D721Med (cell line): Measurements from ENCODE around the gene KCTD15.

Experiments used
- DNase-seq: peaks from one replicate; pipeline ENCODE4 v3.0.0; 2011; ENCODE audit warnings: low spot score; ENCODE audit not compliant: insufficient read length
- FAIRE-seq: peaks from 2 replicates; lab custom pipeline; 2011; peaks lifted over from hg19 to GRCh38; lab: Jason Lieb, UNC
- TF ChIP-seq, protein P1 (sequence below): IDR thresholded peaks from 2 replicates; pipeline ENCODE4 v1.5.1; 2012; ENCODE audit warnings: mild to moderate bottlenecking, control low read depth; ENCODE audit not compliant: insufficient read depth; ENCODE audit errors: missing control alignments

KCTD15 gene, protein sequence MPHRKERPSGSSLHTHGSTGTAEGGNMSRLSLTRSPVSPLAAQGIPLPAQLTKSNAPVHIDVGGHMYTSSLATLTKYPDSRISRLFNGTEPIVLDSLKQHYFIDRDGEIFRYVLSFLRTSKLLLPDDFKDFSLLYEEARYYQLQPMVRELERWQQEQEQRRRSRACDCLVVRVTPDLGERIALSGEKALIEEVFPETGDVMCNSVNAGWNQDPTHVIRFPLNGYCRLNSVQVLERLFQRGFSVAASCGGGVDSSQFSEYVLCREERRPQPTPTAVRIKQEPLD

DNA sequence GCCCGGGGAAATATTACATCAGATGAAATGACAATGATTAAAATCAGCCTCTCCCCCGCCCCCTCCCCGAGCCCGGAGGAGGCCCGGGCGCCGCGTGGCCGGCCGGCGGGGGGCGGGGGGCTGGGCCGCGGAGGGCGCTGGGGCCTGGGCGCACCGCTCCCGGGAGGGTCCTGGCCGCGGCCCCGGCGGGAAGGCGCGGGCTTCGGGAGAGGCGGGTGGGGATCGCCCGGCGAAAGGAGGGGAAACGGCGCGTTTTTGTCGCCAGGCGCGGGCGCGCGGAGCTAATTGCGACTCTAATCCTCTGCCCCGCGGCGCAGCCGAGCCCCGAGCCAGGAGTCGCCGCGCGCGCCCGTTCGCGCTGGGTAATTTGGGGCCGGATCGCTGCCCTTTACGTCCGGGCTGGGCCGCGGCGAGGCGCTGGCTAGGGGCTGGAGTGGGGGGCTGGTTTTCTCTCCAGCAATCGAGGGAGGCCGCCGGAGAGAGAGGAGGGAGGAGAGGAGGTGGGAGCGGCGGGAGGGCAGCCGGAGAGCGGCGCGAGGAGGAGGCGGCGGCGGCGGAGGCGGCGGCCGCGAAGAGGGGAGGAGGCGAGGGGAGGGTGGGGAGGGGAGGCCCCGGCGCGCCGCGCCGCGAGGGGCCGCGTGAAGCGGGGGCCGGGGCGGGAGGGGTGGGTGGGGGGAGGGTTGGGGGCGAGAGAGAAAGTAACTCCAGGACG, at the start of gene KCTD15:
Gene KCTD15, plus strand, starts transcription at position 707 of the 712 bp plus-strand sequence. CDS start 3,585 bp downstream, outside the sequence.
- no peak for FAIRE-seq
- TF ChIP-seq, protein P1, sequence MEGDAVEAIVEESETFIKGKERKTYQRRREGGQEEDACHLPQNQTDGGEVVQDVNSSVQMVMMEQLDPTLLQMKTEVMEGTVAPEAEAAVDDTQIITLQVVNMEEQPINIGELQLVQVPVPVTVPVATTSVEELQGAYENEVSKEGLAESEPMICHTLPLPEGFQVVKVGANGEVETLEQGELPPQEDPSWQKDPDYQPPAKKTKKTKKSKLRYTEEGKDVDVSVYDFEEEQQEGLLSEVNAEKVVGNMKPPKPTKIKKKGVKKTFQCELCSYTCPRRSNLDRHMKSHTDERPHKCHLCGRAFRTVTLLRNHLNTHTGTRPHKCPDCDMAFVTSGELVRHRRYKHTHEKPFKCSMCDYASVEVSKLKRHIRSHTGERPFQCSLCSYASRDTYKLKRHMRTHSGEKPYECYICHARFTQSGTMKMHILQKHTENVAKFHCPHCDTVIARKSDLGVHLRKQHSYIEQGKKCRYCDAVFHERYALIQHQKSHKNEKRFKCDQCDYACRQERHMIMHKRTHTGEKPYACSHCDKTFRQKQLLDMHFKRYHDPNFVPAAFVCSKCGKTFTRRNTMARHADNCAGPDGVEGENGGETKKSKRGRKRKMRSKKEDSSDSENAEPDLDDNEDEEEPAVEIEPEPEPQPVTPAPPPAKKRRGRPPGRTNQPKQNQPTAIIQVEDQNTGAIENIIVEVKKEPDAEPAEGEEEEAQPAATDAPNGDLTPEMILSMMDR: no peak
- DNase-seq: no peak

DNA sequence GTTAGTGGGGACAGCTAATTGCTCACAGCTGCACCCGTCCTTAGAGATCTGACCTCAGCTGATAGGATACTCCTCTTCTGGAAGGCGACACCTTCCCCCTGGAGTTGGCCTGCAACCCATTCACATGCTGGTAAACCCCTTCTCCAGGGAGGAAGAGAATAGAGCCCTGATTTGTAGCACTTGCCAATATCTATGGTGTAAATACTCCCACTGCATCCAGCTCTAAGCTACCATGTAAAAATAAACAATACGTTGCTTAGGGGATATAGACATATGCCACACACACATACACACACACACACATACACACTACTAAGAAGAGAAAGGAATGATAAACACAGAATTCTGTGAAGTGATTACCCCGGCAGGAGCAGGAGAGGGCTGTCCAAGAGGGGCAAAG, 49.4 kb upstream of the KCTD15 start:
- TF ChIP-seq, protein P1: no peak
- FAIRE-seq: no peak
- no peak for DNase-seq

DNA sequence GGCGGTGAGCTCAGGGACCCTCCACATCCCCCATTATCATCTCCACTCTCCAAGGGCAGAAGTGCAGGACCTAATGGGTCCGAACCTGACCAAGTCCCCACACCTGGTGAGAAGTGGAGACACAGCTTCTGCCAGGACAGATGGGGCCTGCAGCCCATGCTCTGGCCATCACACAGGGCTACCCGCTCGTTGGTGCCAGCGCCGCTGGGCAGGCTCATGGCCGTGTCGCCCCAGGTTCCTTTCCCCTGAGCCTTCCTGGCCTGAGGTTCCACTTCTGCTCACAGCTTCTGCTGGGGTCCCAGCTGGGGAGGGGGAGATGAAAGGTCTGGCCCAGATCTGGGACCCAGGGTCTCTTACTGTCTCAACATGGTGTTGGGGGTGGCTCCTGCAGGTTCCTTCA, 48.4 kb upstream of the KCTD15 start:
- no peak for FAIRE-seq
- DNase-seq: no peak
- TF ChIP-seq, protein P1: no peak

DNA sequence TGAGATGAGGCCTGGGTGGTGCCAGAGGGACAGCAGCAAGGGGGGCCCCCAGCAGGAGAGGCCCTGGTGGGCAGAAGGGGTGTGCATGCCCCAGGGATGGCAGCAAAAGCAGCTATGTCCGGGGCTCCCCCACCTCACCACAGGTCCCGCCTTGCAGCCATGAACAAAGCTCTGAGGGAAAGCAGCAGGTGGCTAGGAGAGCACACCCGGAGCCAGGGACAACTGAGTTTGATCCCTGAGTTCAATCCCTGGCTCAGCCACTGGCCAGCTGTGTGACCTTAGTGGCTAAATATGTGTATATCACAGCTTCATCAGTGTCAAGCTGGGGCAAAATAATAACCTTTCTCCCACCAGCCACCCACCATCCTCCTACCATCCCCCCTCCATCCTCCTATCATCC, 47.7 kb upstream of the KCTD15 start:
- FAIRE-seq: no peak
- no peak for DNase-seq
- TF ChIP-seq, protein P1: no peak

- FAIRE-seq: no peak
- TF ChIP-seq, protein P1: no peak
- no peak for DNase-seq
Measured at GRCh38 chr19:33749619-33750175, 47.0 kb upstream of the KCTD15 start.

DNA sequence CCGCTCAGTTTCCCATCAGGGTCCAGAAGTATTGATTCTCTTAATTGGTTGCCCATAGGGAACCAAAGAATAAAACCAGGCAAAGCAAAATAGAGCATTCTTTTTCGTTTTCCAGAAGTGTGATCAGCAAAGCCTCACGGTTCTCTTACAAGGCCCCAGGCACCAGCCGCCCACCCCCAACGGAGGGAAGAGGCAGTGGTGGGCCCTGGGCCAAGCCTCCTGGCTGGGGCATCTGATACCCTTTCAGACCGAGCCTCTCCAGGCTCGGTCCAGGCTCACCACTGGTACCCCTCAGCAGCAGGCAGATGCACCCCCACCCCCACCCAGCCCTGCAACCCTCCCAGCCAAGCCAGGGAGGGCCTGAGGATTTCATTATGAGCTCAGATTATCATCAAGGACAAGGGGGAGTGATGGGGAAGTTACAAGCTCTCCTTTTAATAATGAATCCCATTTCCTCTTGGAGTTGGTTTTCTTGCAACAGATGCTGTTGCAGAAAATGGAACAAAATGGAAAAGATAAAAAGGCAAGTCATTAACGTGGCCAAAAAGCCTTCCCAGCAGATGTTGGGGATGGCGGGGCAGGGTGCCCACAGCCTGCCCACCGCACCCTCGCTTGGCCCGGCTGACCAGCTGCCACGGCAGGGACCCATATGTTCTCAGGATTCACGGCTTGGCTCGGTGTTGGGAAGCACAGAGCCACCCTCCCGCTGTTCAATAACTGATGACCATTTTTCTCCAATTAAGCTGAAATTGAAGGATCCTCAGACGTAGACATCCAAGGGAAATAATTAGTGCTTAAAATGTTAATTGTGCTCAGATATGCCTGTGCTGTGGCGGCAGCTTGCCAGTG, 45.9 kb upstream of the KCTD15 start:
- FAIRE-seq (no peak), DNase-seq (no peak)
- TF ChIP-seq, protein P1: no peak
